SK-N-SH (cell line): ENCODE data around the gene ANGPTL4.

Source experiments
- CTCF ChIP-seq: fragments of 200-600 bp; sonication (generic); IDR thresholded peaks from 2 replicates; pipeline ENCODE4 v1.6.1; 2017; ENCODE audit warnings: antibody characterized with exemption, mild to moderate bottlenecking, moderate library complexity
- MAX ChIP-seq: IDR thresholded peaks from 2 replicates; pipeline ENCODE4 v1.4.0; 2012; ENCODE audit warnings: low read depth
- RFX5 ChIP-seq: IDR thresholded peaks from 2 replicates; pipeline ENCODE4 v1.6.1; 2012; ENCODE audit warnings: mild to moderate bottlenecking, improper control_type of control experiment, low read length
- YY1 ChIP-seq: IDR thresholded peaks from 2 replicates; pipeline ENCODE4 v1.4.0; 2012; ENCODE audit warnings: low read depth, mild to moderate bottlenecking

GRCh38 chr19:8360196-8360595 is 3.8 kb upstream of the ANGPTL4 start:
- no peak for TF ChIP-seq MAX
- TF ChIP-seq RFX5: no peak
- no peak for TF ChIP-seq YY1
- TF ChIP-seq CTCF: no peak
